Measurements from ENCODE around the gene RAD51B.

Gene RAD51B

DNA sequence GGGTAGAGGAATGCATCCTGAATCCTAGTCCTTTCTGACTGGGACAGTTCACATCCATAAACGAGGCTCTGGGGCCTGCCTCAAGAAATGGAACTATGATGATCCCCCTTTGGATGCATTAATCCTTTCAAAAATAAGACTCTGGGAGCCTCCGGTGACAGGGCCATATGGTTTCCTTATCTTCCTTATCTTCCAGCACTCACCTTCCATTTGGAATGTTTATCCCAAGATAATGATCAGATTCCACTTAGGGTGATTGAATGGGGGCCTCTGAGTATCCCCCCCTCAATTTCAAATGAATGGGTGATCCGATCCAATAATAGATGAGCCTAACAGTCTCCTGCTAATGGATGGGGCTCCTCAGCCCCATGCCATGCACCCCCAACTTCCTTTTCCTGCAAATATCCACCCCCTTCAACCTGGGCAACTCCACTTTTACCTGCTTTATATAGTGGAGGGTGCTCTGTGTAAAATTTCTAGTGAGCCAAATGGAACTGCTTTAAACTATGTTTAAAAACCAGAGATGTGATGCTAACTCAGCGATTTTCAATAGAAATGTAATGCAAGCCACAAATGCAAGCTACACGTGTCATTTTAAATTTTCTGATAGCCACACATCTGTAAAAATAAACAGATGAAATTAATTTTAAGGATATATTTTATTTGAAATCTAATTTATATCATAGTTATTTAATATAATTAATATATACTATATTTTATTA is 815.5 kb downstream of the RAD51B start:
- no peaks in the 10 kb centered on the region for H3K9me3 ChIP-seq (ENCODE audit: control insufficient read depth, low read depth, low read length)
- H3K27ac ChIP-seq (ENCODE audit: low read length), result no peak overlapping the region
- no peak overlapping the region for H3K9ac ChIP-seq (ENCODE audit: low read length)
- peaks cover 15% of the 10 kb centered on the region for H3K4me1 ChIP-seq (ENCODE audit: control insufficient read depth, low read depth, low read length)
- H3K36me3 ChIP-seq (ENCODE audit: control insufficient read depth, low read depth, low read length), result no peaks in the 10 kb centered on the region
- no peak overlapping the region for H3K4me3 ChIP-seq (ENCODE audit: low read length)
- no peaks in the 10 kb centered on the region for H3K27me3 ChIP-seq (ENCODE audit: control insufficient read depth, insufficient read depth, low read length)

DNA sequence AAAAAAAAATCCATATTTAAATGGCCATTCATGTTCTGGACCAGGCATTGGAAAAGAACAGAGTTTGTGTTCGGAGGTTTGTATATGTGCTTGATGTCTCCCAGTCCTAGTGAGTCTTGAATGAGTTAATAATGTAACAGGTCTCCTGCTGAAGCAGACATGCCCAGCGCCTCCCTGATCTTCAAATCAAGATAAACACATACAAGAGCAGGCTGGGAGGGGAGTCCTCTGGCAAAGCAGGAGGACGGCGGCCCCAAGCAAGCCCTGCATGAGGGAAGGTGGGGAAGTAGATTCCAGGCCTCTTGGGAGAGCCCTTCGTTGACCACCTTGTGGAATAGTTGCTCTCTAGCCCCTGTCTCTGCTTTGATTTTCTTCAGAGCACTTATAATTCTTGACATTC is 817.0 kb downstream of the RAD51B start:
- Histone ChIP-seq H3K4me1 (ENCODE audit: control insufficient read depth, low read depth, low read length) (peaks cover 15% of the 10 kb centered on the region), H3K4me3 (ENCODE audit: low read length) (no peak overlapping the region), H3K9ac (ENCODE audit: low read length) (no peak overlapping the region), H3K9me3 (ENCODE audit: control insufficient read depth, low read depth, low read length) (peaks cover 3% of the 10 kb centered on the region), H3K27me3 (ENCODE audit: control insufficient read depth, insufficient read depth, low read length) (no peaks in the 10 kb centered on the region), H3K27ac (ENCODE audit: low read length) (no peak overlapping the region), H3K36me3 (ENCODE audit: control insufficient read depth, low read depth, low read length) (no peaks in the 10 kb centered on the region)

DNA sequence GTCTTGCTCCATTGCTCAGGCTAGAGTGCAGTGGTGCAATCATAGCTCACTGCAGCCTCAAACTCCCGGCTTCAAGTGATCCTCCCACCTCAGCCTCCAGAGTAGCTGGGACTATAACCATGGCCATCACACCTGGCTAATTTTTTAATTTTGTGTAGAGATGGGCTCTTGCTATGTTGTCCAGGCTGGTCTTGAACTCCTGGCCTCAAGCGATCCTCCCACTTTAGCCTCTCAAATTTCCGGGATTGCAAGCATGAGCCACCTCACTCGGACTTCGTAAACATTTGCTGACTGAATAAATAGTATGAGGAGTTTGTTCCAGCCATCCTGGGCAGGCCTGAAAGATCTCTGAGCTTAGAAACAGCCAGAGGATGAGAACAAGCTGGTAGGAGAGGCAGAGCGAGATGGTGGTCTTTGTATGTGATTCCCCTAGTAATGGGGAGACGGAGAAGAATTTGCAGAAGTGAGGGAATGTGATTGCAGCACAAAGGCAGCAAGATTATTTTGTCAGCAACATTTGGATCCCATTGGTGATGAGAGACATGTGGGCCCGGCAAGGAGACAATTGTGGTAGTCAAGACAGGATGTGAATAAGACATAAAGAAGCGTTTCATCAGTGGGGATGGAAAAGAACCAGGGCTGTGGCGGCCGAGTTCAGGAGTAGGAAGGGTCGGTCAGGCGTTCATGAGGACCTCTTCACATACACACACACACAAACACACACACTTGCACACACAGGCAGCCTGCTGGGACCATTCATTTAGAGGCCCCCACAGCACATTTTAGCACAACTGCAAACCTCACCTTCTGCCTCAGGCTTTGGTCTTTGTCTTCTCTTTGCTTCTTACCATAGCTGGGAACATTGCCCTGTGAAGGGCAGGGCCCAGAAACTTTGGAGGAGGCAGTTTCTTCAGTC is 817.8 kb downstream of the RAD51B start:
- peaks cover 15% of the 10 kb centered on the region for H3K4me1 ChIP-seq (ENCODE audit: control insufficient read depth, low read depth, low read length)
- no peak overlapping the region for H3K27ac ChIP-seq (ENCODE audit: low read length)
- no peak overlapping the region for H3K9ac ChIP-seq (ENCODE audit: low read length)
- no peak overlapping the region for H3K4me3 ChIP-seq (ENCODE audit: low read length)
- H3K9me3 ChIP-seq (ENCODE audit: control insufficient read depth, low read depth, low read length), result peaks cover 3% of the 10 kb centered on the region
- no peaks in the 10 kb centered on the region for H3K27me3 ChIP-seq (ENCODE audit: control insufficient read depth, insufficient read depth, low read length)
- H3K36me3 ChIP-seq (ENCODE audit: control insufficient read depth, low read depth, low read length), result no peaks in the 10 kb centered on the region

DNA sequence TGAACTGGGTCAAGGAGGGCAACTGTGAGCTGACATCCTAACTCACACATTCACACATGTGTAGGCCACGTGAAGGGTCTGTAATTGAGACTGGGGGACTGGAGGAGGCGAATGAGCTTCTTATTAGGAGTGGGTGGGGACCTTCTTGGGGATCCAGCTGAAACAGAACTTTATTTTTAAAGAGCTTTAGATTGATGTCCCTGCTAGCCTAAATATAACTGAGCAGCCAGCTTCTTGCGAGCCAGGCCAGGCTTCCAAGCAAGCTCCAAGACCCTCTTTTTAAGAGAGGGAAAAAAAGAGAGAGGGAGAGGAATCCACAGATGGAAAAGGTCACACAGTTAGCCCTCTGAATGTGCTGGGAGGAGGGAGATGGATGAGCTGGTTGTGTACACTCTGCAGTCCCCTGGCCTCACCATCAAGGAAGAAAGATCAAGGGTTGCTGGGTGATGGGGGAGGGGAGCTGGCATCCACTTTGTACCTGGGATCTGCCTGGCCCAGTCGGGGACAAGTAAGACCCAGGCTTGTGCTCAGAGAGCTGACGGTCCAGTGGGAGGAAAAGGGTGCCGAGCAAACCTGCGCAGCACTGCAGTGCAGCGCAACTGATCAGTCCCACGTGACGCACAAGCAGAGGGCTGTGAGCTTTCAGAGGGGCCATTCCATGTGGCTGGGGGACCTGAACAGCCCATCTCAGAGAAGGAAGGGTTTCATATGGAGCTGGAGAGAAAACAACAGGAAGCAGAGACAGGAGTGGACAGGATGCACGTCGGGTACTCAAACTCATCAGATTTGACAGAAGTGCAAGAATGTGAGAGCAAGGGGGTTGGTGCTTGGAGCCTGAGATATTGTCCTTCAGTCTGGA is 818.8 kb downstream of the RAD51B start:
- H3K27ac ChIP-seq (ENCODE audit: low read length), result no peak overlapping the region
- peaks cover 15% of the 10 kb centered on the region for H3K4me1 ChIP-seq (ENCODE audit: control insufficient read depth, low read depth, low read length)
- H3K36me3 ChIP-seq (ENCODE audit: control insufficient read depth, low read depth, low read length), result no peaks in the 10 kb centered on the region
- H3K27me3 ChIP-seq (ENCODE audit: control insufficient read depth, insufficient read depth, low read length), result no peaks in the 10 kb centered on the region
- H3K9ac ChIP-seq (ENCODE audit: low read length), result no peak overlapping the region
- H3K4me3 ChIP-seq (ENCODE audit: low read length), result no peak overlapping the region
- peaks cover 3% of the 10 kb centered on the region for H3K9me3 ChIP-seq (ENCODE audit: control insufficient read depth, low read depth, low read length)

DNA sequence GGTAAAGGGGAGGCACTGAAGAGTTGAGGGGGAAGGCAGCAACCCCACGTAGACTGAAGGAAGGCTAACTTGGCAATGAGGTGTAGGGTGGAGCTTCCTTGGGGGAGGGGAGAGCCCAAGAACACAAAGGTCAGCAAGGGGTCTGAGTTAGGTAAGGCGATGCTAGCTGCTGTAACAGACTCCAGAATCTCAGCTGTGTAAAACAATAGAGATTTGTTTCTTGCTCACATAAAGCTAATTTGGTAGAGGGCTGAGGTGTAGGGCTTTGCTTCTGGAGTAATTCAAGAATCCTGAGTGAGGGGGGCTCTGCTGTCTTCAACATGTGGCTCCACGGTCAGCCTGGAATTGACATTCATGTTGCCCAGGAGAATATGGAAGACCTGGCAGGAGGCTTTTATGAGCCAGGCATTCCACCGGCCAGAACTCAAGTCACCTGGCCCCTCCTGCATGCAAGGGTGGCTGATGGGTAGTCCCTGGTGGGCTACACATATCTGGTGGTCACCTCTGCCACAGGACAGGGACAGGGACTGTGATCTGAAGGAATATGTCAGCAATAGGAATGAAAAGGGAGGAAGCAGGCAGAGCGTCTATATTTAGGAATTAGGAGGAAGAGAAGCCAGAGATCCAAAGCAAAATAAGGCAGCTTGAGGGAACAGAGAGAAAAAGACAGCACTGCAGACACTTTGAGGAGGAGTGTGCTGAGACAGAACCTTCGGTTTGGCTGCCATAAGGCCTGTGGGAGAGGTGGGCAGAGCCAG is 819.6 kb downstream of the RAD51B start:
- H3K27ac ChIP-seq (ENCODE audit: low read length), result no peak overlapping the region
- H3K9ac ChIP-seq (ENCODE audit: low read length), result no peak overlapping the region

DNA sequence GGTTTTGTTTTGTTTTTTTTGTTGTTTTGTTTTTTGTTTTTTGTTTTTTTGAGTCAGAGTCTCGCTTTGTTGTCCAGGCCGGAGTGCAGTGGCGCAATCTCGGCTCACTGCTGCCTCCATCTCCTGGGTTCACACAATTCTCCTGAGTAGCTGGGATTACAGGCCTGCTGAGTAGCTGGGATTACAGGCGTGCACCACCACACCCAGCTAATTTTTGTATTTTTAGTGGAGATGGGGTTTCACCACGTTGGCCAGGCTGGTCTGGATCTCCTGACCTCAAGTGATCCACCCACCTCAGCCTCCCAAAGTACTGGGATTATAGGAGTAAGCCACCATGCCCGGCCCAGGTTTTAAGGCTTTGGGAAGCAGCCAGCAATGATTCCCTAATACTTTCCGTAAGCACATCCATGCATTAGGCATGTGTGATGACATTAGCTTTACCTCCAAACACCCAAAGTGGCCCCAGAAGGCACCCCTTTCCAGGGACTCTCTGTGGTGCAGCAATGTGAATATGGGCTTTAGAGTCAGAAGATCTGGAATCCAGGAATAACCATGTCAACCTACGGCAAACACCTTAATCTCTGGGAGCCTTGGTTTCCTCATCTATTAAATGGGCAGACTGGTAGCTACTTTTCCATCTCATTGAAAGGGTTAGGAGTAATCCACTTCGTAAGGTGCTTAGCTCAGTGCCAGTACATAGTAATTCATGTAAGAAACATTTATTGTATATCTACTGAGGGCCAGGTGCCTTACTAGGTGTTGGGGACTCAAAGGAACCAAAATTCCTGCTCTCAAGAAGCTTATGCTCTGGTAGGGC is 820.4 kb downstream of the RAD51B start:
- Histone ChIP-seq H3K9me3 (ENCODE audit: control insufficient read depth, low read depth, low read length) (peaks cover 3% of the 10 kb centered on the region), H3K9ac (ENCODE audit: low read length) (no peak overlapping the region), H3K36me3 (ENCODE audit: control insufficient read depth, low read depth, low read length) (no peaks in the 10 kb centered on the region), H3K4me1 (ENCODE audit: control insufficient read depth, low read depth, low read length) (peaks cover 15% of the 10 kb centered on the region), H3K27me3 (ENCODE audit: control insufficient read depth, insufficient read depth, low read length) (no peaks in the 10 kb centered on the region), H3K27ac (ENCODE audit: low read length) (no peak overlapping the region), H3K4me3 (ENCODE audit: low read length) (no peak overlapping the region)

More for the DNA sequence above, 819.6 kb downstream of the RAD51B start:
- H3K4me3 ChIP-seq (ENCODE audit: low read length), result no peak overlapping the region
- no peaks in the 10 kb centered on the region for H3K36me3 ChIP-seq (ENCODE audit: control insufficient read depth, low read depth, low read length)
- peaks cover 15% of the 10 kb centered on the region for H3K4me1 ChIP-seq (ENCODE audit: control insufficient read depth, low read depth, low read length)
- H3K27me3 ChIP-seq (ENCODE audit: control insufficient read depth, insufficient read depth, low read length), result no peaks in the 10 kb centered on the region
- H3K9me3 ChIP-seq (ENCODE audit: control insufficient read depth, low read depth, low read length), result peaks cover 3% of the 10 kb centered on the region

DNA sequence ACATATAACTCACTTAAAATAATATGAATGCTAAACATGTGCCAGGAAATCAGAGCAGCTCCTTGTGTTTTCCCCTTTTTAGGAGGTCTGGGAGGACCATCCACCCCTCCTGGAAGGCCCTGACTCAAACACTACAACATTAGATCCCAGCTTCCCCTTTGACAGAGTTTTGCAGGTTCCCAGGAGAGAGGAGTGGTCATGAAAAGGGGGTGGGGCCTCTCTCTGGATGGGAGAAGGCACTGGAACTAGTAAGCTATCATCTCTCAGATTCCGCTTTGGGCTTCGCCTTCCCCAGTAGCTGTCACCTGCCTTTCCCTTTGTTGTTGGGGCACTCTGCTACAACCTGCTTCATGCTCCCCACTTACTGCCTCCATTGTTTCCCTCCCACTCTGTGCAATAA is 824.1 kb downstream of the RAD51B start:
- H3K36me3 ChIP-seq (ENCODE audit: control insufficient read depth, low read depth, low read length), result no peaks in the 10 kb centered on the region
- H3K27ac ChIP-seq (ENCODE audit: low read length), result no peak overlapping the region
- peaks cover 15% of the 10 kb centered on the region for H3K4me1 ChIP-seq (ENCODE audit: control insufficient read depth, low read depth, low read length)
- no peak overlapping the region for H3K9ac ChIP-seq (ENCODE audit: low read length)
- no peaks in the 10 kb centered on the region for H3K27me3 ChIP-seq (ENCODE audit: control insufficient read depth, insufficient read depth, low read length)
- peaks cover 3% of the 10 kb centered on the region for H3K9me3 ChIP-seq (ENCODE audit: control insufficient read depth, low read depth, low read length)
- H3K4me3 ChIP-seq (ENCODE audit: low read length), result no peak overlapping the region

DNA sequence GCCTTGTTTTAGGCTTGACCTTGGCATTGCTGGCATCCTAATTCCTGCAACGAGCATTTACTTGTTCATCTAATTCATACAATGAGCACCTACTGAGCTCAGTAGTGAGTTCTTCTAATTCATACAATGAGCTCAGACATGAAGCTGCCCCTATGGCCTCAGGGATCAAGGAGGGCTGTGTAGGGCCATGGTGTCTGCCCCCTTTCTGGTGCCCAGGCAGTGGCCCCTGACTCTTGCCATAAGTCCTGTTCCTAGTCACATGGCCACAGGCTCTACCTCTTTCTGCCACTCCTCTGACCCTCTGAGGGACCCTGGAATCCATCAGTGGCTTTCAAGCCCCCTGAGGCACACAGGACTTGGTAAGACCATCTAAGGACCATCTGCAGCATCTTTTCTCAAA is 824.5 kb downstream of the RAD51B start:
- Histone ChIP-seq H3K36me3 (ENCODE audit: control insufficient read depth, low read depth, low read length) (no peaks in the 10 kb centered on the region), H3K27me3 (ENCODE audit: control insufficient read depth, insufficient read depth, low read length) (no peaks in the 10 kb centered on the region), H3K27ac (ENCODE audit: low read length) (no peak overlapping the region), H3K4me3 (ENCODE audit: low read length) (no peak overlapping the region), H3K9ac (ENCODE audit: low read length) (no peak overlapping the region), H3K9me3 (ENCODE audit: control insufficient read depth, low read depth, low read length) (peaks cover 3% of the 10 kb centered on the region), H3K4me1 (ENCODE audit: control insufficient read depth, low read depth, low read length) (peaks cover 11% of the 10 kb centered on the region)

DNA sequence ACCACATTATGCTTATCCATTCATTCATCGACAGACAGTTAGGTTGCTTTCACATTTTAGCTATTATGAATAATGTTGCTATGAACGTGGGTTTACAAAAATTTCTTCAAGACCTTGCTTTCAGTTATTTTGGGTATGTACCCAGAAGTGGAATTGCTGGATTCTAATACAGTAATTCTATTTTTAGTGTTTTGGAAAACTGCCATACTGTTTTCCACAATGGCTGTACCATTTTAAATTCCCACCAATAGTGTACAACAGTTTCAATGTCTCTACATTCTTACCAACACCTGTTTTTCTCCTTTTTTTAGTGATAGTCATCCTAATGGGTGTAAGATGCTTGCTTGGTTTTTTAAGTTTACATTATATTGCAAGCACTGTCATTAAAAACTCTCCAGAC is 825.8 kb downstream of the RAD51B start:
- no peak overlapping the region for H3K9ac ChIP-seq (ENCODE audit: low read length)
- H3K9me3 ChIP-seq (ENCODE audit: control insufficient read depth, low read depth, low read length), result peaks cover 3% of the 10 kb centered on the region
- no peak overlapping the region for H3K27ac ChIP-seq (ENCODE audit: low read length)
- H3K4me3 ChIP-seq (ENCODE audit: low read length), result no peak overlapping the region
- H3K27me3 ChIP-seq (ENCODE audit: control insufficient read depth, insufficient read depth, low read length), result no peaks in the 10 kb centered on the region
- peaks cover 10% of the 10 kb centered on the region for H3K4me1 ChIP-seq (ENCODE audit: control insufficient read depth, low read depth, low read length)
- H3K36me3 ChIP-seq (ENCODE audit: control insufficient read depth, low read depth, low read length), result no peaks in the 10 kb centered on the region

DNA sequence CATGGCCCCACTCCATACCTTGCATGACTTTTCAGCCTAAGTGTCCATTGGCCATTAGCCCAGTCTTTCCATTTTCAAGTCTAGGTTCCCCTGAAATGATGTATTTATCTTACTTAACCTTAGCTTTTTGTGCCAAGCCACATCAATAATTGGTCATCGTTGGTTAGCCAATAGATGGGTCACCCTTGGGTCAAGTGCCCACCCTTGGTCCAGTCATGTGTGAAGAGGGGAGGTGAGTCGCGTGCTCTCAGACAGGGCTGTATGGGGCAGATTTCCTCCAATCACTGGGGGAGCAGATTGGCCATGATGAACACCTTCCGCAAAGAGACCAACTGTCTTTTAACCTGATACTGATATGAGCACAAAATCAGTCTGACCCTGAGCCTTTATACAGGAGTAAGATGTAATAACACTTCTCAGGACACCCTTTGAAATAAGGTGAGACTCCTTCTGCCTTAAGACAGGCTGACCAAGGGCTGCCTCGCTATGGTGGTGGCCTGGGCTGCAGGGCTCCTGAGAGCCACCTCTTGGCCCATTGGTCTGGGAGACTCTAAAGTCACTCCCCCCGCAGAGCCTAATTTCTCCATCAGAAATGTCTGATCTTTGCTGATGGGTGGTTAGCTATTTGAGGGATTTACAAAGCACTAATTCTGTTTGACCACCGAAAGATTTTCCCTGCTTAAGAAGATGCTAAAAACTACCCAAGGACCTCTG is 830.1 kb downstream of the RAD51B start:
- H3K4me1 ChIP-seq (ENCODE audit: control insufficient read depth, low read depth, low read length), result peaks cover 10% of the 10 kb centered on the region
- H3K27ac ChIP-seq (ENCODE audit: low read length), result no peak overlapping the region
- H3K36me3 ChIP-seq (ENCODE audit: control insufficient read depth, low read depth, low read length), result no peaks in the 10 kb centered on the region
- no peaks in the 10 kb centered on the region for H3K27me3 ChIP-seq (ENCODE audit: control insufficient read depth, insufficient read depth, low read length)
- H3K9me3 ChIP-seq (ENCODE audit: control insufficient read depth, low read depth, low read length), result no peaks in the 10 kb centered on the region
- H3K9ac ChIP-seq (ENCODE audit: low read length), result no peak overlapping the region
- no peak overlapping the region for H3K4me3 ChIP-seq (ENCODE audit: low read length)

All from iPS-18a (cell line).